Naive thymus-derived CD4-positive, alpha-beta T cell (primary cell): Measurements from ENCODE around the gene SH3RF3. TPM values are rescaled to one million over a fixed set of nuclear protein-coding genes. Genes with fewer than 3 reads are reported as not detected.
A peak's percentile ranks its signal among the peaks of the same experiment; 100 is the strongest.

Experiments
- ATAC-seq: fragments of 150-1000 bp; cut with Tn5 transposase; 2 replicates; pipeline ENCODE4 v1.10.0; 2021; ENCODE audit warnings: mild to moderate bottlenecking, moderate library complexity
- CTCF ChIA-PET: fragments of 350-600 bp; sonication (Branson Sonifier 250); formaldehyde crosslinking; loops from one replicate; lab custom pipeline; 2021; ENCODE audit warnings: antibody characterized with exemption; lab: Charles Lee
- POLR2A ChIA-PET: fragments of 350-600 bp; sonication (Branson Sonifier 250); formaldehyde crosslinking; loops from one replicate; lab custom pipeline; 2021; ENCODE audit warnings: antibody characterized with exemption, inconsistent platforms; lab: Charles Lee
- DNase-seq, 9 donors: peaks; one replicate each; pipeline versions ENCODE4 v3.0.0 to v3.0.0-alpha.2; 2020 to 2022; ENCODE audit warnings: mixed read lengths in 1 of 9
- H3K27ac ChIP-seq: one replicate; pipeline ENCODE4 v1.7.0; 2013; ENCODE audit warnings: mild to moderate bottlenecking, low read depth, low read length, moderate library complexity
- H3K27me3 ChIP-seq, 2 donors: one replicate each; pipeline ENCODE4 v1.7.0; 2013; ENCODE audit warnings: low read length in 2 of 2, mild to moderate bottlenecking in 2 of 2, moderate library complexity in 2 of 2; ENCODE audit not compliant: control insufficient read depth in 2 of 2, insufficient read depth in 2 of 2
- H3K36me3 ChIP-seq, 3 experiments: 1 replicate in 2 of 3; 2 replicates in 1 of 3; pipeline ENCODE4 v1.7.0; 2013; ENCODE audit warnings: low read length in 3 of 3, mild to moderate bottlenecking in 3 of 3, moderate library complexity in 1 of 3; ENCODE audit not compliant: insufficient read depth in 3 of 3, control insufficient read depth in 2 of 3
- H3K4me1 ChIP-seq, 2 donors: one replicate each; pipeline ENCODE4 v1.7.0; 2013; ENCODE audit warnings: low read length in 2 of 2, mild to moderate bottlenecking in 2 of 2, moderate library complexity in 1 of 2; ENCODE audit not compliant: control insufficient read depth in 2 of 2, insufficient read depth in 2 of 2
- H3K4me3 ChIP-seq: 2 replicates; pipeline ENCODE4 v1.7.0; 2013; ENCODE audit warnings: mild to moderate bottlenecking, low read length
- H3K9me3 ChIP-seq, 3 experiments: 1 replicate in 2 of 3; 2 replicates in 1 of 3; pipeline ENCODE4 v1.7.0; 2013; ENCODE audit warnings: low read length in 3 of 3; ENCODE audit not compliant: control insufficient read depth in 2 of 3
- H3K27ac Mint-ChIP-seq, 9 donors: one replicate each; pipeline ENCODE4 v1.8.0; 2020 to 2022; ENCODE audit warnings: mixed read lengths in 9 of 9, mild to moderate bottlenecking in 8 of 9, moderate library complexity in 5 of 9, inconsistent platforms in 2 of 9
- H3K27me3 Mint-ChIP-seq, 5 donors: one replicate each; pipeline ENCODE4 v1.8.0; 2021 to 2022; ENCODE audit warnings: mixed read lengths in 5 of 5, mild to moderate bottlenecking in 1 of 5
- H3K36me3 Mint-ChIP-seq, 5 donors: one replicate each; pipeline ENCODE4 v1.8.0; 2020 to 2022; ENCODE audit warnings: mixed read lengths in 5 of 5, mild to moderate bottlenecking in 3 of 5, inconsistent platforms in 1 of 5
- H3K4me1 Mint-ChIP-seq, 7 donors: one replicate each; pipeline ENCODE4 v1.8.0; 2020 to 2022; ENCODE audit warnings: mixed read lengths in 7 of 7, mild to moderate bottlenecking in 3 of 7, inconsistent platforms in 1 of 7
- H3K4me3 Mint-ChIP-seq, 10 donors: one replicate each; pipeline ENCODE4 v1.8.0; 2020 to 2022; ENCODE audit warnings: mild to moderate bottlenecking in 10 of 10, mixed read lengths in 10 of 10, moderate library complexity in 6 of 10, inconsistent platforms in 2 of 10
- H3K9me3 Mint-ChIP-seq, 11 donors: one replicate each; pipeline ENCODE4 v1.8.0; 2020 to 2022; ENCODE audit warnings: mixed read lengths in 11 of 11, mild to moderate bottlenecking in 4 of 11, inconsistent platforms in 1 of 11, moderate library complexity in 1 of 11
- intact Hi-C, 2 donors: fragments of 100-400 bp; cut with micrococcal nuclease; formaldehyde crosslinking; loops; one replicate each; pipeline ENCODE4 v1.15.1; 2023
- polyA plus RNA-seq, 2 donors: library from polyadenylated mRNA; unstranded; fragments of 300-500 nt; fragmentation: Illumina TruSeq; gene quantifications; one replicate each; pipeline ENCODE4 v1.2.3, GENCODE V29; 2021
- total RNA-seq, 6 experiments: library from RNA in 5 of 6; stranded (reverse) in 5 of 6; gene quantifications; 1 replicate in 5 of 6; 2 replicates in 1 of 6; pipeline ENCODE4 v1.2.3 and lab custom pipeline; 2021 to 2026

Gene SH3RF3
- total and polyA plus RNA-seq, 7 experiments from 2014 or later = 0.19 to 11.5 (median 4.8) TPM

- Mint-ChIP-seq H3K9me3 (peaks cover 0 to 3% (median 0%) of the 10 kb centered on the region in 11 donors), H3K27ac (peak overlapping the region in 1 of 9 donors; percentile 16), H3K4me3 (no peak overlapping the region), H3K4me1 (peaks cover 34 to 57% (median 46%) of the 10 kb centered on the region in 7 donors), H3K27me3 (peaks cover 36 to 85% (median 43%) of the 10 kb centered on the region in 5 donors), H3K36me3 (no peaks in the 10 kb centered on the region)
- Histone ChIP-seq H3K9me3 (no peaks in the 10 kb centered on the region), H3K27me3 (peaks cover 1 to 2% of the 10 kb centered on the region in 2 donors), H3K27ac (no peak overlapping the region), H3K4me1 (peaks cover 23 to 25% of the 10 kb centered on the region in 2 donors), H3K36me3 (no peaks in the 10 kb centered on the region), H3K4me3 (no peak overlapping the region)
- intact Hi-C loops = loop anchor here in 1 of 2 donors (5.0 kb wide), 1 partner anchor 137 kb away; no protein-coding TSS in a partner anchor
- ATAC-seq (no peak), DNase-seq (no peak)
- POLR2A ChIA-PET = interaction anchor here (0.5 kb wide), 1 partner anchor 47 kb away, joined by 3 read pairs; no protein-coding TSS in a partner anchor
- CTCF ChIA-PET = no interaction called here
Measured at GRCh38 chr2:109210431-109211200, 81.6 kb downstream of the SH3RF3 start.

DNA sequence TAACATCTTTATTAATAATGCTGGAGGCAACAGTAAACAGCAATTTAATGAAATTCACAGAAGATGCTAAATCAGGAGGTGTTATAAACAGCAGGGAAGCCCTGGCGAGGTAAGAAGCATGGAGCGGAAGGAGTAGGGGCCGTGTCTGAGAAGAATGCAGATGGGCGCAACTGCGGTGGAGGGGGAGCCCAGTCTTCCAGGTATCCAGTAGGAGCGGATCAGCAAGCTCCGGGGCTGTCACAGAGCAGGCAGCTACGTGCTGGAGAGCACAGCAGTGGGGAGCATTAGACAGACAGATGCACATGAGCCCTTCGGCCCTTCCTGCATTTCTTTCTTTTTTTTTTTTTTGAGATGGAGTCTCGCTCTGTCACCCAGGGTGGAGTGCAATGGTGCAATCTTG is 82.3 kb downstream of the SH3RF3 start:
- Mint-ChIP-seq H3K9me3 (peaks cover 0 to 5% (median 0%) of the 10 kb centered on the region in 11 donors), H3K36me3 (no peaks in the 10 kb centered on the region), H3K27ac (peak overlapping the region in 1 of 9 donors; percentile 46), H3K4me1 (peaks cover 40 to 61% (median 53%) of the 10 kb centered on the region in 7 donors), H3K27me3 (peaks cover 43 to 85% (median 50%) of the 10 kb centered on the region in 5 donors), H3K4me3 (no peak overlapping the region)
- CTCF ChIA-PET = no interaction called here
- H3K4me3 ChIP-seq = no peak overlapping the region
- no peak overlapping the region for H3K27ac ChIP-seq
- no peak for ATAC-seq
- H3K4me1 ChIP-seq = peaks cover 25 to 30% of the 10 kb centered on the region in 2 donors
- no peaks in the 10 kb centered on the region for H3K36me3 ChIP-seq
- H3K9me3 ChIP-seq = no peaks in the 10 kb centered on the region
- intact Hi-C loops = loop anchor here in 1 of 2 donors (5.0 kb wide), 1 partner anchor 136 kb away; no protein-coding TSS in a partner anchor
- POLR2A ChIA-PET = no interaction called here
- peaks cover 8 to 9% of the 10 kb centered on the region in 2 donors for H3K27me3 ChIP-seq
- no peak for DNase-seq

DNA sequence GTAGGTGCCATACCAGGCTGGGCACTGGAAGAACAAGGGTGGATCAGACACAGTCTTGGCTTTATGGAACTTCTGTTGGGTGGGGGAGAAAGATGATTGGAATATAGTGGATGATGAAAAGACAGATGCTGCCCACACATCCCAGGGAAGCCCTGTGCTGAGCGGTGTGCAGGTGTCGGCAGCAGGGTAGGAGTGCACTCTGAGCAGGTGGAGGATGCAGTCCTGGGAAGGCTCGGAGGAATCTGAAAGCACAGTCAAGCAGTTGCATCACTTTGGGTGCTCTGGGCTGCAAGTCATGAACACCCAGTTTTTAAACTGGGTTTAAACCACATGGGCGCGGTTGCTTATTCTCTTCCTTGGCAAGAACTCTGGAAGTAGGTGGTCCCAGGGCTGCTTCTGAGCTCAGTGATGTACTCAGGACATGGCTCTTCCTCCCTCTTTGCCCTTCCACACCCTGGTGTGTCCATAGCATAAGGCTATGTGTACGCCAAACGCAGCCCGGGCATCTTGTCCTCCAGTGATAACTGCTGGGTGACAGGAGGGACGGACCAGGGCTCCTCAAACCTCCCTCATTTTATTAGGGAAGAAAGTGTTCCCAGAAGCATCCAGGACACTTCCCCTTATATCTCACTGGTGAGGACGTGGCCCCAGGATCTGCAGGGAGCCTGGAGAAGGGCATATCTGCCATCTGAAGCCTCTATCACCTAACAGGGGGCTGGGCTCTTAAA is 84.0 kb downstream of the SH3RF3 start:
- no peaks in the 10 kb centered on the region for H3K36me3 ChIP-seq
- ATAC-seq (no peak), DNase-seq (no peak)
- ChIA-PET CTCF (no interaction called here), POLR2A (no interaction called here)
- no peak overlapping the region for H3K4me3 ChIP-seq
- intact Hi-C loops = loop anchor here in 1 of 2 donors (5.0 kb wide), 1 partner anchor 134 kb away; no protein-coding TSS in a partner anchor
- peaks cover 0 to 7% (median 0%) of the 10 kb centered on the region in 5 donors for H3K36me3 Mint-ChIP-seq
- peak overlapping the region; percentile 54 to 95 (median 77) for H3K27ac Mint-ChIP-seq
- peaks cover 53 to 80% (median 61%) of the 10 kb centered on the region in 5 donors for H3K27me3 Mint-ChIP-seq
- no peaks in the 10 kb centered on the region for H3K9me3 ChIP-seq
- H3K4me1 ChIP-seq = peaks cover 37 to 47% of the 10 kb centered on the region in 2 donors
- peaks cover 54 to 71% (median 64%) of the 10 kb centered on the region in 7 donors for H3K4me1 Mint-ChIP-seq
- H3K27me3 ChIP-seq = peaks cover 16 to 20% of the 10 kb centered on the region in 2 donors
- H3K27ac ChIP-seq = no peak overlapping the region
- H3K4me3 Mint-ChIP-seq = peak overlapping the region in 9 of 10 donors; percentile 56 to 83 (median 78)
- H3K9me3 Mint-ChIP-seq = peaks cover 0 to 3% (median 0%) of the 10 kb centered on the region in 11 donors

DNA sequence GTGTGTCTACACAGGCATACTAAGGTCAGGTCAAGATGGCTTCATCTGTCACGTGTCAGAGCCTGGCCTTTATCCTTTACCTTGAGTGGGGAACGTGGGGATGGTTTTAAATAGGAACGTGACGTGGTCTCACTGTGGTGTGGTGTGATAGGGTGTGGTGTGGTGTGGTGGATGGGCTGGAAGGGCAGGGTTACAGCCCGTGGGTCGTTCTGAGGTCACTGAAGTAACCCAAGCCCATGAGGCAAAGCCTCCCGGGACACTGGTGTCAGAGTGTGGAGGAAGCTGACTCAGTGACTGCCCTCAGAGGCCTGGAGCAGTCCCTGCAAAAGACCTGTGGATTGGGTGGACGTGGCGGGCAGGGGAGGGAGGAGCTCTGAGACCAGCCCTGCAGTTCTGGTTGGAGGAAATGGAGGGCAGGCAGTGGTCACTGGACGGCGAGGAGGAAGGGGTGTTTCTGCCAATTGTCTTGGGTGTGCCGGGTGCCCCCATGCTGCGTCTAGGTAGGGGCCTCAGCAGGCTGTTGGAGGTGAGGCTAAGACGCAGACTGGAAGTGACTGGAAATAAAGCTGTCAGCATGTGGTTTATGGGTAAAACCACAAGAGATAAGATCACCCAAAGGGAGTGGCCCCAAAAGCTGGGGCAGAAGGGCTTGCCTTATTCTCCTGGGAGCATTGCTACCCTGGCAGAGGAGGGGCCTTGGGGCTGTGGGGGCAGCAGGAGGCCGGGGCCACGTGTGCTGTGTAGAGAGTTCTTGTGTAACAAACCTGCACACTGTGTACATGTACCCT is 84.8 kb downstream of the SH3RF3 start:
- POLR2A ChIA-PET = interaction anchor here (0.7 kb wide), 1 partner anchor 182 kb away, joined by 3 read pairs; no protein-coding TSS in a partner anchor
- H3K4me3 ChIP-seq = no peak overlapping the region
- peaks cover 60 to 79% (median 72%) of the 10 kb centered on the region in 7 donors for H3K4me1 Mint-ChIP-seq
- no peak overlapping the region for H3K27ac ChIP-seq
- intact Hi-C loops = loop anchor here (1.0 to 5.0 kb wide), 7 partner anchors 25 to 183 kb away; no protein-coding TSS in a partner anchor
- peaks cover 16 to 23% of the 10 kb centered on the region in 2 donors for H3K27me3 ChIP-seq
- CTCF ChIA-PET = no interaction called here
- ATAC-seq (peak; percentile 82), DNase-seq (peak; percentile 39 to 87 (median 81))
- peaks cover 0 to 3% (median 0%) of the 10 kb centered on the region in 11 donors for H3K9me3 Mint-ChIP-seq
- H3K36me3 ChIP-seq = no peaks in the 10 kb centered on the region
- H3K27me3 Mint-ChIP-seq = peaks cover 58 to 74% (median 62%) of the 10 kb centered on the region in 5 donors
- H3K36me3 Mint-ChIP-seq = peaks cover 0 to 7% (median 0%) of the 10 kb centered on the region in 5 donors
- H3K27ac Mint-ChIP-seq = peak overlapping the region; percentile 54 to 95 (median 77)
- peak overlapping the region; percentile 56 to 83 (median 78) for H3K4me3 Mint-ChIP-seq
- H3K9me3 ChIP-seq = no peaks in the 10 kb centered on the region
- H3K4me1 ChIP-seq = peaks cover 44 to 56% of the 10 kb centered on the region in 2 donors

DNA sequence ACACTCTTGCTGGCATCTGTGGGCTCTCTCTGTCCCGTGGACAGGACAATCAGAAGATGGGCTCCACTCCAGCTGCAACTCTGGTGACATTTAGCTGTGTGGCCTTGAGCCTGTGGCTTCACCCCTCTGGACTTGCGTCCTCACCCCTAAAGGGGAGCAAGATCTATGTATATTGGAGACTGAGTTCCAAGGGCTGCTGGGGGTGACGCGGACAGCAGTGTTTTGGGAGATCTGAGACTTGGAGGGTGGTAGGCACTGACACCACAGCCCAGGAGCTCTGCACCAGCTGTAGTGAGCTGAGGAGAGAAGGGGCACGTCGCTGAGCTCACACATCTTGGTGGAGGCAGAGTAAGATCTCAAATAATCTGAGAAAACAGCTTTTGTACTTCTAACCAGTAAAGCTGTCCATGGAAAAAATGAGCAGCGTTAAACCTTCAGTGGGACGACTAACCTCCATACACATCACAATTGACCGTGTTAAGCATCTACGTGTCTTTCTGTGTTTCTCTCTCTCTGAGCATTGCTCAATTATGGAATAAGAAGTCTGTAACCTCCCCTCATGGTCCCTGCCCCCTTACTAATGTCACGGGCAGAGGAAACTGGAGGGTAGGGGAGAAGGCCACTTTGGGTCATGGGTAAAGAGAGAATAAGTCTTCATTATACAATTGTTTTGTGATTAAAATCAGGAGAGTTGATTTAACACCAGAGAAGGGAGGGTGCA is 85.8 kb downstream of the SH3RF3 start:
- CTCF ChIA-PET = interaction anchor here (0.9 kb wide), 1 partner anchor 18 kb away, joined by 3 read pairs; no protein-coding TSS in a partner anchor
- peaks cover 44 to 57% of the 10 kb centered on the region in 2 donors for H3K4me1 ChIP-seq

More for the DNA sequence above, 85.8 kb downstream of the SH3RF3 start:
- Histone ChIP-seq H3K36me3 (no peaks in the 10 kb centered on the region), H3K4me3 (no peak overlapping the region), H3K9me3 (no peaks in the 10 kb centered on the region), H3K27ac (no peak overlapping the region), H3K27me3 (peaks cover 16 to 24% of the 10 kb centered on the region in 2 donors)
- Mint-ChIP-seq H3K36me3 (peaks cover 0 to 7% (median 0%) of the 10 kb centered on the region in 5 donors), H3K4me1 (peaks cover 60 to 82% (median 76%) of the 10 kb centered on the region in 7 donors), H3K27ac (peak overlapping the region in 7 of 9 donors; percentile 43 to 91 (median 70)), H3K4me3 (peak overlapping the region; percentile 56 to 83 (median 78)), H3K27me3 (peaks cover 59 to 74% (median 65%) of the 10 kb centered on the region in 5 donors), H3K9me3 (peaks cover 0 to 3% (median 0%) of the 10 kb centered on the region in 11 donors)
- intact Hi-C loops = loop anchor here (1.0 to 5.0 kb wide), 7 partner anchors 24 to 184 kb away; no protein-coding TSS in a partner anchor
- ATAC-seq = no peak
- POLR2A ChIA-PET = interaction anchor here (0.6 to 0.7 kb wide), 2 partner anchors 159 to 183 kb away, joined by 3 to 7 read pairs; no protein-coding TSS in a partner anchor
- DNase-seq = peak in 1 of 9 donors; percentile 33
